Mononuclear cell (primary cell): ENCODE results near the gene POLR1H. TPM values are rescaled to one million over a fixed set of nuclear protein-coding genes. Genes with fewer than 3 reads are reported as not detected.
A peak's percentile ranks its signal among the peaks of the same experiment; 100 is the strongest.

Experiments
- H3K27me3 ChIP-seq: 2 replicates; pipeline ENCODE4 v1.6.0; 2011; ENCODE audit warnings: low read length, control low read depth; ENCODE audit not compliant: insufficient read depth
- H3K4me1 ChIP-seq: 2 replicates; pipeline ENCODE4 v1.5.1; 2011; ENCODE audit warnings: mild to moderate bottlenecking, low read length, control low read depth; ENCODE audit not compliant: insufficient read depth
- H3K4me3 ChIP-seq: 2 replicates; pipeline ENCODE4 v1.5.1; 2011; ENCODE audit warnings: mild to moderate bottlenecking, low read length, moderate library complexity
- H3K9me3 ChIP-seq: 2 replicates; pipeline ENCODE4 v1.5.1; 2011; ENCODE audit warnings: low read depth, mild to moderate bottlenecking, control low read depth, low read length
- total RNA-seq: library from RNA; depleted of rRNA; stranded (reverse); fragments of >200 nt; gene quantifications from one replicate; pipeline ENCODE4 v1.2.3, GENCODE V29; 2012

Gene POLR1H
- total RNA-seq, 1 donor, result 11.4 TPM

DNA sequence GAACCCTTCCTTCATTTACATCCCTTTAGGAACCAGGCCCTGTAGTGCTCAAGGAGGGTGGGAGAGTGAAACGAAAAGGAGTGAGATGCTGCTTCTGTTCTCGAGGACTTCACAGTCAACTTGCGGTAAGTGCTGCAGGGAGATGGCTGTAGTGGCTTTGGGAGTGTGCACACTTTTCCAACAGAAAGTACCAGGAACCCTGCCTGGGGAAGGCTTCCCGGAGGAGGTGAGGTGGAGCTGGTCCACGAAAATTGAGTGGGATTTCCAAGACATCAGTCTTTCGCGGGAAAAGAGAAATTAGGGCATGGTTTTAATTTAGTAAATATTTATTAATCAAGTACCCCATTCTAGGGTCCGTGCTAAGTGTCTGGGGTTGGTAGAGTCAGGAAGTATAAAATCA lies 39.1 kb downstream of the POLR1H start:
- Histone ChIP-seq H3K4me1 (peaks cover 37% of the 10 kb centered on the region), H3K27me3 (peaks cover 73% of the 10 kb centered on the region), H3K4me3 (no peak overlapping the region), H3K9me3 (no peaks in the 10 kb centered on the region)

- Histone ChIP-seq H3K4me3 (no peak overlapping the region), H3K9me3 (no peaks in the 10 kb centered on the region), H3K4me1 (peaks cover 37% of the 10 kb centered on the region), H3K27me3 (peaks cover 74% of the 10 kb centered on the region)
Observed at GRCh38 chr6:30100585-30101443, 39.7 kb downstream of the POLR1H start.

- Histone ChIP-seq H3K4me1 (peaks cover 37% of the 10 kb centered on the region), H3K9me3 (no peaks in the 10 kb centered on the region), H3K27me3 (peaks cover 70% of the 10 kb centered on the region), H3K4me3 (peak overlapping the region; percentile 17)
Observed at GRCh38 chr6:30101444-30102413, 40.7 kb downstream of the POLR1H start.

DNA sequence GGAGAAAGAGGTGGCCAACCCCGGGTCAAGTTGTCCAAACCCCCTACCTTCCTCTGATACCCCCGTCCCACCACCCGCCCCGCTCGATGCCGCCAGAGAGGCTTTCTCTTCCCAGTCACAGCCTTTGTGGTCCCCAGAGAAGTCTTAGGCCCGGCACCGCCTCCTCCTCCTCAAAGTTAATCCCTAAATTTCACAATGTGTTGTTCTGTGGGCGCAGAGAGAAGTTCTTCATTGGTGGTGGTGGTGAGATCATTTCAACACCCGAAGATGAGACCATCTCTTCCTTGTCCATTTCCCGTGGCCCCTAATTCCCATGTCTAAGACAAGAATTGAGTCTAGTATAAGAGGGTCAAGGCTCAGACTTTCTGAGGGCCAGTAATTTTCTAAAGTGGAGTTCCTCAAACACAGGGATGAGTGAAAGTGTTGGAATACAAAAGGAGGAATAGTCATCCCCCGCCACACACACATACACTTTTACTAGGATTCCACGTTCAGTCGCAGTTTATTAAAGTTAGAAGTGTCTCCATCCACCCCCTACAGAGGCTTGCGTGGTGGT lies 41.4 kb downstream of the POLR1H start:
- peak overlapping the region; percentile 17 for H3K4me3 ChIP-seq
- peaks cover 37% of the 10 kb centered on the region for H3K4me1 ChIP-seq
- peaks cover 63% of the 10 kb centered on the region for H3K27me3 ChIP-seq
- no peaks in the 10 kb centered on the region for H3K9me3 ChIP-seq

DNA sequence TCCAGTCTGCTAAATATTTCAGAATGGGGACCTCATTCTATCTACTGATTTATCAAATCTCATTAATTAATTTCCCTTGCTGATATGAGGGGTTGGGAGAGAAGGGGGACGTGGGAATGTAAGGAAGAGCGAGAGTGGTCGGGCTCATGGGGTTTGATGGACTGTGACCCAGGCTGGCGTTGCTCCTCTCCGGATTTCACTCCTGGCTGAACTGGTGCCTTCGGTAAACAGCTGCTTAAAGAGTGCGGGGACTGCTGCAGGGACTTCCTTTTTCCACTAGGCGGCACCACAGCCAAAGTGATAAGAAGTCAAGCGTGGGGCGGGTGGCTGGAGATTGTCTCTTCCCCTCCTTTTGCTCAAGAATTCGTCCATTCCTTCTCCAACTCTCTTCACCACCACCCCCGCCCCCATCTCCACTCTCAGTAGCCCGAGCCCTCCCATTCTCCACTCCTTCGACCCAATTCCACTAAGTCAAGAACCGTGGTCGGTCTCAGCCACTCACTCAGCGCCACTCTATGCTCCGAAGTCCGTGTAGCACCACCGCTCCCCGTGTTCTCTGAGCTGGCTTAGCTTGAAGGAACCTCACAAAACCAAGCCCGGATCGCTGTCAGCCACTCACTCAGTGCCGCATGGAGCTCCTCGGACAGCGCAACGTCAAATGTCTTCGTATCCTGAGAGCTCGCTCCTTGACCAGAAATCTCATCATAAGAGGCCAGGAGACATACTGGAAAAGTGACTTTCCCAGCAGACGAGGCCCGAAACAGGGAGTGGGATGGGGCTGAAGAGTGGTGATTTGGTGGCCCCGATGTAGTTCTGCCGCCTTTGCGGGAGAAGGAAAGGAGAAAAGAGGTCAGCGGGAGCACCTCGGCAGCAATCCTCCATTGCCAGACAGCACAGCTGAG lies 42.2 kb downstream of the POLR1H start:
- no peaks in the 10 kb centered on the region for H3K9me3 ChIP-seq
- H3K27me3 ChIP-seq, result peaks cover 58% of the 10 kb centered on the region
- peak overlapping the region; percentile 26 for H3K4me3 ChIP-seq
- H3K4me1 ChIP-seq, result peaks cover 37% of the 10 kb centered on the region

- H3K27me3 ChIP-seq, result peaks cover 52% of the 10 kb centered on the region
- H3K9me3 ChIP-seq, result no peaks in the 10 kb centered on the region
- peaks cover 37% of the 10 kb centered on the region for H3K4me1 ChIP-seq
- H3K4me3 ChIP-seq, result no peak overlapping the region
Observed at GRCh38 chr6:30103872-30104179, 42.8 kb downstream of the POLR1H start.

DNA sequence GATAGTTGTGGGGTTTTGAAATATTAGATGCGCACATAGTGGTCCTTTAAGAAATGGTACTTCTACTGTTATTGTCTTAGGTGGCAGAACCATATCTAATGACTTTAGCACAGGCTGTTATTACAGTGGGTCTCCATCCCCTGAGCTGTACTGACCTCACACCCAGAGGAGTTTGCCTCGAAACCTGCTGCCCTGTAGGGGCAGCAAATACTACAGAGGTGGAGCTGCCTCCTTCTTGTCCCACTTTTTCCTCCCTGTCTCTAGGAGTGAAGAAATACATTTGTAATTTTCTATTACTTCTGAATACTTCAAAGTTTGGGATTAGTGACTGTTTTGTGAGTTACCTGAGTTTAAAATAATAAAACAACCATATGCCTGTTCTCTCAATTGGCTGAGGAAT lies 43.6 kb downstream of the POLR1H start:
- H3K9me3 ChIP-seq, result no peaks in the 10 kb centered on the region
- H3K27me3 ChIP-seq, result peaks cover 48% of the 10 kb centered on the region
- no peak overlapping the region for H3K4me3 ChIP-seq

GRCh38 chr6:30111266-30111856 lies 50.3 kb downstream of the POLR1H start:
- H3K9me3 ChIP-seq, result no peaks in the 10 kb centered on the region
- no peak overlapping the region for H3K4me3 ChIP-seq
- H3K27me3 ChIP-seq, result peaks cover 49% of the 10 kb centered on the region
- no peaks in the 10 kb centered on the region for H3K4me1 ChIP-seq

More for the DNA sequence above, 43.6 kb downstream of the POLR1H start:
- H3K4me1 ChIP-seq, result peaks cover 37% of the 10 kb centered on the region

DNA sequence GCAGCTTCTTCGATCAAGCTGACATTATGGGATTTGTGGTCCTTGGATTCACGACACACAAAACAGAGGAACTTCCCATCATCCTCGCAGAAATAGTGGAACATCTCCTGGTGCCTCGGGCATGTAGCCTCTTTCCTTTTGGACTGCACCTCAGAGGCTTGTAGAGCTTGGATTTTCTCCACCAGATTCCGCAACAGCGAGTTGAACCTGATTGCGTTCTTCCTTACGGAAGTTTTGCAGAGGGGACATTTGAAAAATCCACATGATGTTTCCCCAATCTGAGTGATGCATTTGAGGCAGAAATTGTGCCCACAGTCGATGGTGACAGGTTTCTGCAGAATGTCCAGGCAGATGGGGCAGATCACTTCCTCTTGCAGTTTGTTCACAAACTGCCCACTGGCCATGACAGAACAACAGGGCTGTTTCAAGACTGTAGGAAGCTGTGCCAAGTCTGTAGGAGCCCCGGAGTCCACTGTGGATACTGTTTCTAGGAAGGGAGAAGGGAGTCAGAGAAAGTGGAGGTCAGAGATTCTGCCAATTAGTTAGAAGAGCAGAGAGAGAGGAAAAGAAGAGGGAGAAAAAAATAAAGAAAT lies 51.4 kb downstream of the POLR1H start:
- Histone ChIP-seq H3K4me3 (no peak overlapping the region), H3K9me3 (no peaks in the 10 kb centered on the region), H3K27me3 (peaks cover 49% of the 10 kb centered on the region), H3K4me1 (no peaks in the 10 kb centered on the region)

DNA sequence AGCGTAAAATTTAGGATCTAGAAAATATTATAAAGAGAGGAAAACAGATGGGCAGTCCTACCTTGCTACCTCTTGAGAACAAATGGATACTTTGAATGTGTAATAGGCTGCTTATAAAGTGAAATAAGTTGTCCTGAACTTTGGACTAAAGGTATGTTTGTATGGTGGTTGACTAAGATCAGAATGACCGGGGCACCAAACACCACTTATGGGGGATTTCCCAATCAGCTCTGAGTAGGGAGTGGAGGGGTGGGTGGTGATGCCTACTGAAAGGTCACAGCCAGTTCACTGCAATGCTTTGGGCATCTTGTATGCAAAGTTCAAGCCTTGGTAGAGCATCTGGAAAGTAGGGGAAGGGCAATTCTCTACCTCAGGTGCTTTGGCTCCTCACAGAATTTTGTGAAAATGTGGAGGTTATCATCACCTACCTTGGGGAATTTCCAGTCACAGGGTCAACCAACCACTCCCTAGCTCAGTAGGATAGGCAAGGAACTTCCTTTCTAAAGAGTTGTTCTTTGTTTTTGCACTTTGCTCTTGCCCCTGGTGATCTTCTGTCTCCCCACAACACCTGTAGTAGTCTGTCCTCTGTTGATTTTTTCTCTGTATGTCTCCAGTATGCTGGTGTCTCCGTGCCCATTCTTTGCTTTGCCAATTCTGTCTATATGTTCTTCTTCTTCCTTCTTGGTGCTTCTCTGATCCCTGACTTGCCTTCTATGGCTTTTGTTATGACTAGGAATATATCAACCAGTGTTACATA lies 52.1 kb downstream of the POLR1H start, which contains the start of gene TRIM31:
Gene TRIM31, minus strand, starts transcription at position 88 of the 757 bp plus-strand sequence. CDS start 285 bp downstream, outside the sequence.
- Histone ChIP-seq H3K9me3 (no peaks in the 10 kb centered on the region), H3K4me3 (no peak within 1 kb of the TSS), H3K27me3 (peaks cover 49% of the 10 kb centered on the region), H3K4me1 (no peaks in the 10 kb centered on the region)

DNA sequence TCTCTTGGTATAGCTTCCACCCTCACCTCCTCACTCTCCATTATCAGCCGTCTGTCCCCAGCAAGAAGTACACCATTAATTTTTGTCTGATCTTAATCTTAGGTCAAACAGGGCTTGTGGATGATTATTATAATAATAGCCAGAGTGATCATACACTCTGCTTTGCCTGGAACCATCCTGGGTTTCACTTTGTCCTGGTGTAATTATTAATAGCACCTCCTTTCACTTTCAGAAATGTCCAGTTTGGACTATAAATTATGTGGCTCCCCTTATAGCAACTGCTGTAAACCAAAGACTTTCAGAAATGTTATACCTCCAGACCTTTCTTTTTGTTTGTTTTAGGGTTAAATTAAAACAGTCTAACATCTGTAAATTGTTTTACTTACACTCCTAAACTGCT lies 52.8 kb downstream of the POLR1H start:
- H3K4me1 ChIP-seq, result no peaks in the 10 kb centered on the region
- H3K9me3 ChIP-seq, result no peaks in the 10 kb centered on the region
- H3K27me3 ChIP-seq, result peaks cover 52% of the 10 kb centered on the region

More for the DNA sequence above, 52.8 kb downstream of the POLR1H start:
- H3K4me3 ChIP-seq, result no peak overlapping the region
